NB4 (cell line): Measurements from ENCODE around the gene IRS2.

ENCODE experiments used
- MYC ChIP-seq: IDR thresholded peaks from 2 replicates; pipeline ENCODE4 v1.6.1; 2011; ENCODE audit warnings: low read depth, low read length
- POLR2A ChIP-seq: IDR thresholded peaks from 2 replicates; pipeline ENCODE4 v1.6.1; 2011; ENCODE audit warnings: mild to moderate bottlenecking; ENCODE audit not compliant: insufficient read length; ENCODE audit errors: extremely low read depth
- TF ChIP-seq, protein P1 (sequence below): IDR thresholded peaks from one replicate; pipeline ENCODE4 v1.5.1; 2012; ENCODE audit warnings: low read depth, low read length
- TF ChIP-seq, protein P2 (sequence below): IDR thresholded peaks from 2 replicates; pipeline ENCODE4 v1.6.1; 2011; ENCODE audit warnings: low read depth, low read length

DNA sequence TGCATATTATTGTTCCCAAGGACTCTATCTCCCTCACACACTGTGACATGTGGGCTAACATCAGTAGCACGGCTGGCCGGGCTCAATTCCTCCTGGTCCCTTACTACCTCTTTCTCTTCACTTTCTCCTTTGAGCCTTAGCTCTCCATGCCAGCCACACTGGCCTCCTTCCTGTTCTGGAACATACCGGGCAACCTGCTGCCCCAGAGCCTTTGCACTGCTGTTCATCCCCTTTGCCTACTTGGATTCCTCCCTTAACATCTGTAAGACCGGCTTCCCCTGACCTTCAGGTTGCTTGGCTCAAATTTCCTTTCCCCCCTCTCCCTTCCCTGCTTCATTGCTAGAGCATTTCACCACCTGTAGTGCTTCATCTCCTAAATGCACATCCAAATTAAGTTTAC lies 17.1 kb downstream of the IRS2 start:
- TF ChIP-seq, protein P1, sequence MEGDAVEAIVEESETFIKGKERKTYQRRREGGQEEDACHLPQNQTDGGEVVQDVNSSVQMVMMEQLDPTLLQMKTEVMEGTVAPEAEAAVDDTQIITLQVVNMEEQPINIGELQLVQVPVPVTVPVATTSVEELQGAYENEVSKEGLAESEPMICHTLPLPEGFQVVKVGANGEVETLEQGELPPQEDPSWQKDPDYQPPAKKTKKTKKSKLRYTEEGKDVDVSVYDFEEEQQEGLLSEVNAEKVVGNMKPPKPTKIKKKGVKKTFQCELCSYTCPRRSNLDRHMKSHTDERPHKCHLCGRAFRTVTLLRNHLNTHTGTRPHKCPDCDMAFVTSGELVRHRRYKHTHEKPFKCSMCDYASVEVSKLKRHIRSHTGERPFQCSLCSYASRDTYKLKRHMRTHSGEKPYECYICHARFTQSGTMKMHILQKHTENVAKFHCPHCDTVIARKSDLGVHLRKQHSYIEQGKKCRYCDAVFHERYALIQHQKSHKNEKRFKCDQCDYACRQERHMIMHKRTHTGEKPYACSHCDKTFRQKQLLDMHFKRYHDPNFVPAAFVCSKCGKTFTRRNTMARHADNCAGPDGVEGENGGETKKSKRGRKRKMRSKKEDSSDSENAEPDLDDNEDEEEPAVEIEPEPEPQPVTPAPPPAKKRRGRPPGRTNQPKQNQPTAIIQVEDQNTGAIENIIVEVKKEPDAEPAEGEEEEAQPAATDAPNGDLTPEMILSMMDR, result no peak
- no peak for TF ChIP-seq POLR2A
- TF ChIP-seq, protein P2, sequence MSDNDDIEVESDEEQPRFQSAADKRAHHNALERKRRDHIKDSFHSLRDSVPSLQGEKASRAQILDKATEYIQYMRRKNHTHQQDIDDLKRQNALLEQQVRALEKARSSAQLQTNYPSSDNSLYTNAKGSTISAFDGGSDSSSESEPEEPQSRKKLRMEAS, result no peak
- no peak for TF ChIP-seq MYC
